NCI-H82 treated with DMSO at 0.1 percent for 48 hours (cell line): ENCODE data around the gene ATXN7L3B.
"Not testable (repeated sequence)": the region's sequence is repeated elsewhere in the genome, so short reads cannot be mapped to it uniquely, and the experiment has no call there.

Source experiments
- DNase-seq: peaks from one replicate; lab custom pipeline; 2025; ENCODE audit not compliant: unreplicated experiment; lab: John Stamatoyannopoulos, UW

ATXN7L3B gene

GRCh38 chr12:74537707-74538385, at the start of gene ATXN7L3B:
Gene ATXN7L3B (plus strand): TSS chr12:74537835. CDS start chr12:74538113, 278 bp downstream.
- peak; percentile 75 for DNase-seq

GRCh38 chr12:74488134-74488533, 49.5 kb upstream of the ATXN7L3B start:
- DNase-seq = no peak

- no peak for DNase-seq
These were observed 48.1 kb upstream of the ATXN7L3B start for GRCh38 chr12:74489543-74489942.

- DNase-seq = no peak
These were observed 47.1 kb upstream of the ATXN7L3B start for GRCh38 chr12:74490390-74491064.

- no peak for DNase-seq
These were observed 46.3 kb upstream of the ATXN7L3B start for GRCh38 chr12:74491374-74491773.

GRCh38 chr12:74499192-74499591, 38.4 kb upstream of the ATXN7L3B start:
- DNase-seq = no peak

- not testable (repeated sequence) for DNase-seq
These were observed 28.6 kb upstream of the ATXN7L3B start for GRCh38 chr12:74508873-74509657.

- no peak for DNase-seq
These were observed 27.7 kb upstream of the ATXN7L3B start for GRCh38 chr12:74509886-74510285.

GRCh38 chr12:74514098-74514872, 23.4 kb upstream of the ATXN7L3B start:
- no peak for DNase-seq

GRCh38 chr12:74515849-74516248, 21.8 kb upstream of the ATXN7L3B start:
- DNase-seq = no peak

GRCh38 chr12:74526535-74526934, 11.1 kb upstream of the ATXN7L3B start:
- DNase-seq = no peak

GRCh38 chr12:74527491-74527890, 10.1 kb upstream of the ATXN7L3B start:
- DNase-seq = no peak

- DNase-seq = no peak
These were observed 7.0 kb upstream of the ATXN7L3B start for GRCh38 chr12:74530676-74531075.

GRCh38 chr12:74535536-74535935, 2.1 kb upstream of the ATXN7L3B start:
- no peak for DNase-seq

GRCh38 chr12:74537126-74537706, 419 bp upstream of the ATXN7L3B start:
- DNase-seq = peak; percentile 67

- no peak for DNase-seq
These were observed 1.0 kb downstream of the ATXN7L3B start for GRCh38 chr12:74538491-74539258.

GRCh38 chr12:74539261-74539660, 1.6 kb downstream of the ATXN7L3B start:
- peak; percentile 4 for DNase-seq

GRCh38 chr12:74539765-74540526, 2.3 kb downstream of the ATXN7L3B start:
- DNase-seq = no peak

- no peak for DNase-seq
These were observed 3.4 kb downstream of the ATXN7L3B start for GRCh38 chr12:74541074-74541473.
